ENCODE results near the gene SNTG2. TPM values are rescaled to one million over a fixed set of nuclear protein-coding genes. Genes with fewer than 3 reads are reported as not detected.

The SNTG2 gene
- total RNA-seq, 4 donors from 2014 or later, result 3.3 to 7.4 (median 4.5) TPM

DNA sequence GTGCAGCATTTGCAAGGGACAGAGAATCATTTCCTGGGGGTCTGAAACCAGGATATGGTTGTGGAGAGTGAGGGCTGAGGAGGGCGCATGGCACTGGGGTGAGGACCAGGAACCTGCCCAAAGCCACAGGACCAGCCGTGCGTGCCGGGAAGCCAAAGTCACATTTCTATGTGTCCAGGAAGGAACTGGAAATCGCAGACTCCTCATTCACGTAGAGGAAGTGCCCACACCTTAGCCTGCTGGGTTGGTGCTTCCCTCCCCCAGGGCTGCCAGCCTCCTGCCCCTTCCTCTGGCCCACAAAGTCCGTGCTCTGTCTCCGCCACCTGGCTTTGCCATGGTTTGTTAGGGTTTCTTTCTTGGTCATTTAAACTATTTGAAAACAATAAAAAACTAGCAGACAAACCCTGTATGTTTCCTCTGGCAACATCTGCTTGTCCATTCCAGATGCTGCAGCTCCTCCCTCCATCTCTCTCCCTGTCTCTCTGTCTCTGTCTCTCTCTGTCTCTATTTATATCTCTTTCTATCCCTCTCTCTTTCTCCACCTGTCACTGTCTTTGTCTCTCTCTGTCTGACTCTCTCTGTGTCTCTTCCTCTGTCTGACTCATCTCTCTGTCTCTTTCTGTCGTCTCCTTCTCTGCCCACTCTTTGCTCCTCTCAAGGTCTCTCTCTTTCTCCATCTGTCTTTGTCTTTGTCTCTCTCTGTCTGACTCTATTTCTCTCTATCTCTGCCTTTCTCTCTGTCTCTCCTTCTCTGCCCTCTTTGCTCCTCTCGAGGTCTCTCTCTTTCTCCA is 299.4 kb downstream of the SNTG2 start:
- peaks cover 0 to 48% (median 0%) of the 10 kb centered on the region in 4 donors for H3K27me3 ChIP-seq
- TF ChIP-seq EP300 (IDR thresholded peaks at IDR 0.05) (no peak), POLR2AphosphoS5 (IDR thresholded peaks at IDR 0.05) (peak in 1 of 2 donors; percentile 57), POLR2A (IDR thresholded peaks at IDR 0.05; ENCODE audit: low read depth) (no peak)
- TF ChIP-seq, protein P1, sequence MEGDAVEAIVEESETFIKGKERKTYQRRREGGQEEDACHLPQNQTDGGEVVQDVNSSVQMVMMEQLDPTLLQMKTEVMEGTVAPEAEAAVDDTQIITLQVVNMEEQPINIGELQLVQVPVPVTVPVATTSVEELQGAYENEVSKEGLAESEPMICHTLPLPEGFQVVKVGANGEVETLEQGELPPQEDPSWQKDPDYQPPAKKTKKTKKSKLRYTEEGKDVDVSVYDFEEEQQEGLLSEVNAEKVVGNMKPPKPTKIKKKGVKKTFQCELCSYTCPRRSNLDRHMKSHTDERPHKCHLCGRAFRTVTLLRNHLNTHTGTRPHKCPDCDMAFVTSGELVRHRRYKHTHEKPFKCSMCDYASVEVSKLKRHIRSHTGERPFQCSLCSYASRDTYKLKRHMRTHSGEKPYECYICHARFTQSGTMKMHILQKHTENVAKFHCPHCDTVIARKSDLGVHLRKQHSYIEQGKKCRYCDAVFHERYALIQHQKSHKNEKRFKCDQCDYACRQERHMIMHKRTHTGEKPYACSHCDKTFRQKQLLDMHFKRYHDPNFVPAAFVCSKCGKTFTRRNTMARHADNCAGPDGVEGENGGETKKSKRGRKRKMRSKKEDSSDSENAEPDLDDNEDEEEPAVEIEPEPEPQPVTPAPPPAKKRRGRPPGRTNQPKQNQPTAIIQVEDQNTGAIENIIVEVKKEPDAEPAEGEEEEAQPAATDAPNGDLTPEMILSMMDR (IDR thresholded peaks at IDR 0.05), result no peak
- no peaks in the 10 kb centered on the region for H3K4me1 ChIP-seq
- H3K27ac ChIP-seq (replicated peaks in 1 of 4), result no peak overlapping the region
- 60% methylated on average over 10 of the region's 10 CpGs for WGBS
- intact Hi-C loops (cut with DNase I), result no loop called here
- no peaks in the 10 kb centered on the region for H3K36me3 ChIP-seq
- DNase-seq (ENCODE audit: extremely low spot score), result no peak
- H3K9me3 ChIP-seq, result no peaks in the 10 kb centered on the region
- no peak overlapping the region for H3K4me3 ChIP-seq

DNA sequence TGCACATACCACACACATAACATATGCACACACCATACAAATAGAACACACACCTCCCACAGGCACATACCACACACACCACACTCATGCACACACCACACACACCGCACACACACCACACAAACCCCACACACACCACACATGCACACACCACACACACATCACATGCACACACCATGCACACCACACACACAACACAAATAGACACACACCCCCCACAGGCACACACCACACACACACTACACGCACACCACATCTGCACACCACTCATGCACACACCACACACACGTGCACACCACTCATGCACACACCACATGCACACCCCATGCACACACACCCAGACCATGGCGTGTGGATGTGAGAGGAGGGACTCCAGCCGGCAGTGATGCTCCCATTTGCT is 300.9 kb downstream of the SNTG2 start:
- Histone ChIP-seq H3K27ac (replicated peaks in 1 of 4) (no peak overlapping the region), H3K4me3 (no peak overlapping the region), H3K36me3 (no peaks in the 10 kb centered on the region), H3K27me3 (peaks cover 0 to 47% (median 0%) of the 10 kb centered on the region in 4 donors), H3K4me1 (no peaks in the 10 kb centered on the region), H3K9me3 (no peaks in the 10 kb centered on the region)
- no peak for TF ChIP-seq POLR2A (IDR thresholded peaks at IDR 0.05; ENCODE audit: low read depth)
- TF ChIP-seq POLR2AphosphoS5 (IDR thresholded peaks at IDR 0.05), result no peak
- TF ChIP-seq, protein P1 (IDR thresholded peaks at IDR 0.05), result no peak
- TF ChIP-seq EP300 (IDR thresholded peaks at IDR 0.05), result no peak
- DNase-seq (ENCODE audit: extremely low spot score), result no peak
- WGBS, result 88% methylated on average over 4 of the region's 5 CpGs
- intact Hi-C loops (cut with DNase I), result no loop called here

DNA sequence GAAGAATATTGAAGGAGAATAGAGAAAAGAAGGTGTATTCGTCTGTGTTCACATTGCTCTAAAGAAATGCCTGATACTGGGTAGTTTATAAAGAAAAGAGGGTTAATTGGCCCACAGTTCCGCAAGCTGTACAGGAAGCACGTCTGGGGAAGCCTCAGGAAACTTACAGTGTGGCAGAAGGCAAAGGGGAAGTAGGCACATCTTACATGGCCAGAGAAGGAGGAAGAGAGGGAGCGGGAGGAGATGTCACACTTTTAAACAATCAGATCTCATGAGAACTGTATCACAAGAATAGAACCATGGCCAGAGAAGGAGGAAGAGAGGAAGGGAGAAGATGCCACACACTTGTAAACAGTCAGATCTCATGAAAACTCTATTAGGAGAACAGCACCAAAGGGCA is 303.0 kb downstream of the SNTG2 start:
- DNase-seq (ENCODE audit: extremely low spot score), result no peak
- intact Hi-C loops (cut with DNase I), result no loop called here
- no peaks in the 10 kb centered on the region for H3K4me1 ChIP-seq
- no peak overlapping the region for H3K4me3 ChIP-seq
- no peak for TF ChIP-seq EP300 (IDR thresholded peaks at IDR 0.05)
- TF ChIP-seq, protein P1 (IDR thresholded peaks at IDR 0.05), result no peak
- TF ChIP-seq POLR2A (IDR thresholded peaks at IDR 0.05; ENCODE audit: low read depth), result no peak
- no peak for TF ChIP-seq POLR2AphosphoS5 (IDR thresholded peaks at IDR 0.05)
- WGBS, result 65% methylated on average over 4 of the region's 4 CpGs
- H3K27ac ChIP-seq (replicated peaks in 1 of 4), result no peak overlapping the region
- no peaks in the 10 kb centered on the region for H3K36me3 ChIP-seq
- no peaks in the 10 kb centered on the region for H3K9me3 ChIP-seq
- peaks cover 0 to 34% (median 0%) of the 10 kb centered on the region in 4 donors for H3K27me3 ChIP-seq

DNA sequence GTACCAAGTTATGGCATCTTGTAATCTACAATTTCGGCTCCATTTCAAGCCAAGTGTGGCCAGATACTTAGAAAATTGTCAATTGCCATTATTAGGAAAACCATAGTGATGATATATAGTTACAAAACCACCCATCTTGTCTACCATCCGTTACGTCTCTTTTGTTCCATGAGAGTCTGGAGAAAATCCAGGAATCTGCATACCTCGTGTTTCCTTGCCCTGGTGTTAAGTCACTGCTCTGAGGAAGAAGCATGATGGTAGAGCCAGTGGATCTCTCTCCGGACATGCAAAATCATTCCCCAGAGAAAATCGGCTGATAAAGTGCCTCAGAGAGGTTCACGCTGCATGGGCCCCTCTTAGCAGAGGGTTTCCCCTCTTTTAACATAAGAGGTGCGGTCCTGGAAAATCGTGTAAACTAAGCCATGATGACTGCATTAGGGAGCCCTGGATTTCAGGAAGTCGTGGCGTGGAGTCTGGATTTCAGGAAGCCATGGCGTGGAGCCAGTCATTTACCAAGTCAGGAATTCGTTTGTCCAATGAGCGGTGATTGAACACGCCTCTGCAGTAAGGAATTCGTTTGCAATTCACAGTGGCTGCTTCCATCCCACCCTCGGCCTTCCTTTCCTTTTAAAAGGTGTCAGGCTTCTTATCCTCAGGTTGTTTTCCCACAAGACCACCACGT is 304.2 kb downstream of the SNTG2 start:
- WGBS, result 81% methylated on average over 18 of the region's 18 CpGs
- no peak for DNase-seq (ENCODE audit: extremely low spot score)
- TF ChIP-seq, protein P1 (IDR thresholded peaks at IDR 0.05), result no peak
- no peak for TF ChIP-seq EP300 (IDR thresholded peaks at IDR 0.05)
- Histone ChIP-seq H3K27me3 (peaks cover 0 to 31% (median 0%) of the 10 kb centered on the region in 4 donors), H3K27ac (replicated peaks in 1 of 4) (no peak overlapping the region), H3K36me3 (no peaks in the 10 kb centered on the region), H3K4me1 (no peaks in the 10 kb centered on the region), H3K4me3 (no peak overlapping the region), H3K9me3 (no peaks in the 10 kb centered on the region)
- intact Hi-C loops (cut with DNase I), result no loop called here

Data from esophagus muscularis mucosa (tissue), 4 donors.